Measurements from ENCODE around the gene EHHADH. TPM values are rescaled to one million over a fixed set of nuclear protein-coding genes. Genes with fewer than 3 reads are reported as not detected.

EHHADH gene
- total and polyA plus RNA-seq, 8 donors = 2.6 to 10.4 (median 6.8) TPM

DNA sequence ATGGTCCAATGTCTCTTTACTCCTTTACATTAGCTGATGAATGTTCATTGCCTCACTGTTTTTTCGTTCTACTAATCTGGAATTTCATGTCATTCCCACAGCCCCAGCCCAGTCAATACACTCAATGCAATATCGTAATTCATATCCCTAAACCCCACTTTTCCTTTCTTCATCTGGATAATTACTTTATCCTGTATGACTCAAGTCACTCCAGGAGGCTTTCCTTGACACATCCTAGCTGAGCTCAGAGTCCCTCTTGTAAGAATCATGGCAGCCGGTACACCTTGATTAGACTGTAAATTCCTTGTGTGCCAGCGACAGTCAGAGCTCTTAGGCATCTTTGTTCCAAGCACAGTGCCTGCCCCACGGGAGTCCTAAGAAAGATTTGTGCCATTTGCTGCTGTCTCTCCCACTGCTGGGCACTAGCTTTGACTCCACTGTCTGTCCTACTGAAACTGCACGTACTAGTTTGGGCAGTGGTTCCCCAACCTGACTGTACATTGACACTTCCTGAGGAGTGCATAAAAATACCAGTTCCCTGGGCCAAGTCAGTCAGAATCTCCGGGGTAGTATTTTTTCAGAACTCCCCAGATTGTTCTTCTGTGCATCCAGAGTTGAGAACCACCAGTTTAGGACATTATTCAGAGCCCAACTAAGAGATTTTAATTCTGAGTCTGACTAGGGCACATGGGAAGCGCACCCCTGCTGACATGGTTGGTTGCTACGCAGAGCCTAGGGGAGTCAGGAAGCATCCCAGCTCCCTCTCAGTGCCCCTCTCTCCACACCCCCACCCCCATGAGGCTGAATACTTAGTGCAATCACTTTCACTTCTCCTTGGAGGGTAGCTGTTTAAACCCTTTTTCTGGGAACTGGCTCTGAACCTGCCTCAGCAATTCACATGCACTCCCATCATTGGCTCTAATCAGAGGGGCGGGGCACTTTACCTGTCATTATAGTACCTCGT, 81.5 kb downstream of the EHHADH start:
- no peak overlapping the region for H3K4me3 ChIP-seq
- intact Hi-C loops (cut with DNase I) = no loop called here
- FAIRE-seq = no peak
- H3K27me3 ChIP-seq = no peaks in the 10 kb centered on the region
- H3K27ac ChIP-seq = no peak overlapping the region
- 66 to 74% methylated on average over 11 of the region's 11 CpGs for WGBS, 2 donors
- H3K4me1 ChIP-seq = no peaks in the 10 kb centered on the region
- TF ChIP-seq, protein P1, sequence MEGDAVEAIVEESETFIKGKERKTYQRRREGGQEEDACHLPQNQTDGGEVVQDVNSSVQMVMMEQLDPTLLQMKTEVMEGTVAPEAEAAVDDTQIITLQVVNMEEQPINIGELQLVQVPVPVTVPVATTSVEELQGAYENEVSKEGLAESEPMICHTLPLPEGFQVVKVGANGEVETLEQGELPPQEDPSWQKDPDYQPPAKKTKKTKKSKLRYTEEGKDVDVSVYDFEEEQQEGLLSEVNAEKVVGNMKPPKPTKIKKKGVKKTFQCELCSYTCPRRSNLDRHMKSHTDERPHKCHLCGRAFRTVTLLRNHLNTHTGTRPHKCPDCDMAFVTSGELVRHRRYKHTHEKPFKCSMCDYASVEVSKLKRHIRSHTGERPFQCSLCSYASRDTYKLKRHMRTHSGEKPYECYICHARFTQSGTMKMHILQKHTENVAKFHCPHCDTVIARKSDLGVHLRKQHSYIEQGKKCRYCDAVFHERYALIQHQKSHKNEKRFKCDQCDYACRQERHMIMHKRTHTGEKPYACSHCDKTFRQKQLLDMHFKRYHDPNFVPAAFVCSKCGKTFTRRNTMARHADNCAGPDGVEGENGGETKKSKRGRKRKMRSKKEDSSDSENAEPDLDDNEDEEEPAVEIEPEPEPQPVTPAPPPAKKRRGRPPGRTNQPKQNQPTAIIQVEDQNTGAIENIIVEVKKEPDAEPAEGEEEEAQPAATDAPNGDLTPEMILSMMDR (IDR thresholded peaks at IDR 0.05) = no peak
- no peaks in the 10 kb centered on the region for H3K9me3 ChIP-seq
- no peak for DNase-seq
- ATAC-seq = no peak
- H3K36me3 ChIP-seq = no peaks in the 10 kb centered on the region

DNA sequence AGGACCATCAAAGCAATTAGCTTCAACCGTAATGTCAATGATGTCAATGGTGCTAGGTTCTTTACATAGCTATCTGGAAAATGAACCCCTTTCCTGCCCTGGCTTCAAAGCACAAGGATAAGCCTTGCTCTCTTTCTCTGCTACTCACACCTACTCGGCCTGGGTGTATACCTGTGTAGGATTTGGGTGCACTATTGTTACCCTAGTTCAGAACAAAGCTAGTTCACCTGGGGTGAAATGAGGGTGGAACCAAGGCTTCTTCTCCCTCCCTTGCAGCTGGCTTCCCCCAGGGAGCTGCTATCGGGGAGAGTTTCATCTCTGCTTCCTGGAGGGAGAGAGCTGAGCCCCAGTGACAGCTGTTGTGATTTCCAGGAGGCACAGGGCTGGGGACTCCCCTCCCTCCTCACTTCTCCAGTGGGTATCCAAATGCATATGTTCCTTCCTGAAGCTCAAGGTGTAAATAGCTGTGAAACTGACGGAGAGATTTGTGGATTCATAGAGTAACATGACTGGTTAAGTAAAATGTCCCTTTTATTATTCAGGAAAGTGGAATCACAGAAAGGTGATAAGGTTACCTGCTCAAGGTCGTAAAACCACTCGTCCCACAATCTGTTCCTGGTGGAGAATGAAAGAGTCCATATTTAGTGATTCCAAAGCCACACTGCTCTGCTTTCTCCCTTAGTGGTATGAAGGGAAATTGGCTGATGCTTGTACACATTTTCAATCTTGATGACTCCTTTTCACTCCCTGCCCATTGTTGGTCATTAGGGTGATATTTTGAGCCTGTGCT, 89.2 kb downstream of the EHHADH start:
- H3K27me3 ChIP-seq = no peaks in the 10 kb centered on the region
- H3K36me3 ChIP-seq = no peaks in the 10 kb centered on the region
- TF ChIP-seq, protein P1 (IDR thresholded peaks at IDR 0.05) = no peak
- no peak overlapping the region for H3K4me3 ChIP-seq
- no peaks in the 10 kb centered on the region for H3K9me3 ChIP-seq
- no peak for ATAC-seq
- DNase-seq = no peak
- no peaks in the 10 kb centered on the region for H3K4me1 ChIP-seq
- no peak overlapping the region for H3K27ac ChIP-seq
- intact Hi-C loops (cut with DNase I) = no loop called here
- no peak for FAIRE-seq
- 52 to 53% methylated on average over 6 of the region's 6 CpGs for WGBS, 2 donors

DNA sequence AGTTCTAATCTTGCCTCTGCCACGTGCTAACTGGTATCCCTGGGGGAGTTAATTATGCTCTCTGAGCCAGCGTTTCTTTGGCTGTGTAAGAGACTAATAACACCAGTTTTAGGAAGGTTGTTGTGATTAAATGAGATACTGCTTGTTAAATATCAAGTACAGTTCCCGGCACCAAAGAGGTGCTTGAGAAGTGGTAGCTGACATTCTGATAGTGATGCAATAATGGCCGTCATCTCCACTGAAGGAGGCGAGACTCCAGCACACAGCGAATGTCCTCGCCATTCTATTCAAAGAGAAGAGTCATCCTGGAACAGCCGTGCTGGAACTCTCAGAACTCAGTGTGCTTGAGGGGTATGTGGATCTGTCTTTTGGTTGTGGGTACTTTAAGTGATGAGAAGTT, 91.2 kb downstream of the EHHADH start:
- 80 to 82% methylated on average over 8 of the region's 8 CpGs for WGBS, 2 donors

DNA sequence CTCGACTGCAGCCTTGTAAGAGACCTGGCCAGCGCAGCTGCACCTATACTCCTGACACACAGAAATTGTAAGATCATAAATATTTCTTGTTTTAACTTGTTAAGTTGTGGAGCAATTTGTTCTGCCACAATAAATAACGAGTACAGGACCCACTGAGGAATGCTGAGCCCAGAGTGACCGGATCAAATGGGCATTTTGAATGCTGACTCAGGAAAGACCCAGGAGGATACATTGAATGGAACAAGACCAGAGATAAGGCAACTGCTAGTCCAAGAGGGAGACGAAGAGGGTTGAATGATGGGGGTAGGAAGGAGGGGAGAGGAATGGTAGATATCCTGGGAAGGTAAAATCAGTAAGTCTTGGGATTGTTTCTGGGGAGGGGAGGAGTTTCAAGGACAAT, 92.1 kb downstream of the EHHADH start:
- no peaks in the 10 kb centered on the region for H3K9me3 ChIP-seq
- H3K4me1 ChIP-seq = no peaks in the 10 kb centered on the region
- H3K27ac ChIP-seq = no peak overlapping the region
- no peaks in the 10 kb centered on the region for H3K27me3 ChIP-seq
- TF ChIP-seq, protein P1 (IDR thresholded peaks at IDR 0.05) = no peak
- ATAC-seq (no peak), FAIRE-seq (no peak), DNase-seq (no peak)
- 65 to 74% methylated on average over 5 of the region's 5 CpGs for WGBS, 2 donors
- H3K36me3 ChIP-seq = no peaks in the 10 kb centered on the region
- no peak overlapping the region for H3K4me3 ChIP-seq
- intact Hi-C loops (cut with DNase I) = no loop called here

More for the DNA sequence above, 91.2 kb downstream of the EHHADH start:
- Histone ChIP-seq H3K4me1 (no peaks in the 10 kb centered on the region), H3K9me3 (no peaks in the 10 kb centered on the region), H3K4me3 (no peak overlapping the region), H3K27me3 (no peaks in the 10 kb centered on the region), H3K27ac (no peak overlapping the region), H3K36me3 (no peaks in the 10 kb centered on the region)
- ATAC-seq (no peak), FAIRE-seq (no peak), DNase-seq (no peak)
- intact Hi-C loops (cut with DNase I) = no loop called here
- TF ChIP-seq, protein P1 (IDR thresholded peaks at IDR 0.05) = no peak
